ENCODE results near the gene RAPSN.
"Not testable (repeated sequence)": the region's sequence is repeated elsewhere in the genome, so short reads cannot be mapped to it uniquely, and the experiment has no call there.

Gene RAPSN

GRCh38 chr11:47454258-47454671, 5.3 kb upstream of the RAPSN start:
- peak; percentile 82 for DNase-seq
- H3K14ac ChIP-seq (ENCODE audit: low read length in 2 of 2); H4K8ac ChIP-seq (ENCODE audit: low read length); H3K23ac ChIP-seq (ENCODE audit: low read length in 2 of 2); H3K27me3 ChIP-seq (ENCODE audit: control insufficient read depth in 1 of 2, insufficient read depth in 1 of 2, low read length in 2 of 2); H3K4ac ChIP-seq (ENCODE audit: low read depth in 1 of 2, low read length in 2 of 2); H3K27ac ChIP-seq (ENCODE audit: low read length, poor library complexity, severe bottlenecking); H3K18ac ChIP-seq (ENCODE audit: low read depth in 1 of 2, low read length in 2 of 2); H3K4me2 ChIP-seq (ENCODE audit: low read length, poor library complexity, severe bottlenecking); H4K91ac ChIP-seq (ENCODE audit: low read length); H2BK120ac ChIP-seq (ENCODE audit: low read depth, low read length); H3K9me3 ChIP-seq (ENCODE audit: control insufficient read depth, low read length); H3K4me3 ChIP-seq (ENCODE audit: insufficient read depth in 1 of 2, low read depth in 1 of 2, low read length in 2 of 2); H2BK12ac ChIP-seq (ENCODE audit: low read length in 2 of 2); H3K79me1 ChIP-seq (replicated peaks; ENCODE audit: low read length, poor library complexity, severe bottlenecking); H2AFZ ChIP-seq (ENCODE audit: low read depth, low read length); H2BK5ac ChIP-seq (ENCODE audit: low read depth, low read length, poor library complexity, severe bottlenecking); H2BK15ac ChIP-seq (ENCODE audit: low read depth, poor library complexity, severe bottlenecking); H3K9ac ChIP-seq (ENCODE audit: low read length); H2AK5ac ChIP-seq (ENCODE audit: low read length, severe bottlenecking); H3K4me1 ChIP-seq (ENCODE audit: control insufficient read depth, insufficient read depth, low read depth, low read length): not testable (repeated sequence)
- peaks cover 11 to 23% of the 10 kb centered on the region in 2 experiments for H3K36me3 ChIP-seq (ENCODE audit: control insufficient read depth in 1 of 2, insufficient read depth in 2 of 2, low read depth in 1 of 2, low read length in 2 of 2)
- 61% methylated on average over 3 of the region's 8 CpGs for WGBS

- Histone ChIP-seq H3K4me3 (ENCODE audit: insufficient read depth in 1 of 2, low read depth in 1 of 2, low read length in 2 of 2) (no peak overlapping the region), H3K36me3 (ENCODE audit: control insufficient read depth in 1 of 2, insufficient read depth in 2 of 2, low read depth in 1 of 2, low read length in 2 of 2) (peaks cover 8 to 21% of the 10 kb centered on the region in 2 experiments), H3K4me1 (ENCODE audit: control insufficient read depth, insufficient read depth, low read depth, low read length) (peaks cover 2% of the 10 kb centered on the region), H3K27ac (ENCODE audit: low read length, poor library complexity, severe bottlenecking) (no peak overlapping the region), H3K79me1 (replicated peaks; ENCODE audit: low read length, poor library complexity, severe bottlenecking) (peaks cover 5% of the 10 kb centered on the region), H4K8ac (ENCODE audit: low read length) (no peak overlapping the region), H3K9me3 (ENCODE audit: control insufficient read depth, low read length) (no peaks in the 10 kb centered on the region), H3K27me3 (ENCODE audit: control insufficient read depth in 1 of 2, insufficient read depth in 1 of 2, low read length in 2 of 2) (no peaks in the 10 kb centered on the region), H2AK5ac (ENCODE audit: low read length, severe bottlenecking) (no peak overlapping the region), H4K91ac (ENCODE audit: low read length) (no peak overlapping the region), H3K18ac (ENCODE audit: low read depth in 1 of 2, low read length in 2 of 2) (no peak overlapping the region), H2BK120ac (ENCODE audit: low read depth, low read length) (no peak overlapping the region), H3K14ac (ENCODE audit: low read length in 2 of 2) (no peak overlapping the region), H2BK5ac (ENCODE audit: low read depth, low read length, poor library complexity, severe bottlenecking) (no peak overlapping the region), H3K4ac (ENCODE audit: low read depth in 1 of 2, low read length in 2 of 2) (no peak overlapping the region), H3K9ac (ENCODE audit: low read length) (no peak overlapping the region), H3K4me2 (ENCODE audit: low read length, poor library complexity, severe bottlenecking) (no peak overlapping the region), H2BK15ac (ENCODE audit: low read depth, poor library complexity, severe bottlenecking) (no peak overlapping the region), H2AFZ (ENCODE audit: low read depth, low read length) (no peak overlapping the region), H3K23ac (ENCODE audit: low read length in 2 of 2) (no peak overlapping the region), H2BK12ac (ENCODE audit: low read length in 2 of 2) (no peak overlapping the region)
- no peak for DNase-seq
- 97% methylated on average over 8 of the region's 8 CpGs for WGBS
Measured at GRCh38 chr11:47453365-47453764, 4.4 kb upstream of the RAPSN start.

- H3K4ac ChIP-seq (ENCODE audit: low read depth in 1 of 2, low read length in 2 of 2) = no peak overlapping the region
- no peak overlapping the region for H3K27ac ChIP-seq (ENCODE audit: low read length, poor library complexity, severe bottlenecking)
- WGBS = 100% methylated on average over 3 of the region's 4 CpGs
- H4K91ac ChIP-seq (ENCODE audit: low read length) = no peak overlapping the region
- peaks cover 3% of the 10 kb centered on the region for H3K4me1 ChIP-seq (ENCODE audit: control insufficient read depth, insufficient read depth, low read depth, low read length)
- no peak overlapping the region for H2AK5ac ChIP-seq (ENCODE audit: low read length, severe bottlenecking)
- no peak overlapping the region for H3K14ac ChIP-seq (ENCODE audit: low read length in 2 of 2)
- no peak overlapping the region for H2AFZ ChIP-seq (ENCODE audit: low read depth, low read length)
- H3K9ac ChIP-seq (ENCODE audit: low read length) = no peak overlapping the region
- no peaks in the 10 kb centered on the region for H3K27me3 ChIP-seq (ENCODE audit: control insufficient read depth in 1 of 2, insufficient read depth in 1 of 2, low read length in 2 of 2)
- no peaks in the 10 kb centered on the region for H3K9me3 ChIP-seq (ENCODE audit: control insufficient read depth, low read length)
- no peak overlapping the region for H2BK5ac ChIP-seq (ENCODE audit: low read depth, low read length, poor library complexity, severe bottlenecking)
- no peak overlapping the region for H3K4me2 ChIP-seq (ENCODE audit: low read length, poor library complexity, severe bottlenecking)
- peaks cover 13 to 27% of the 10 kb centered on the region in 2 experiments for H3K36me3 ChIP-seq (ENCODE audit: control insufficient read depth in 1 of 2, insufficient read depth in 2 of 2, low read depth in 1 of 2, low read length in 2 of 2)
- no peak for DNase-seq
- no peak overlapping the region for H4K8ac ChIP-seq (ENCODE audit: low read length)
- H3K18ac ChIP-seq (ENCODE audit: low read depth in 1 of 2, low read length in 2 of 2) = no peak overlapping the region
- peaks cover 5% of the 10 kb centered on the region for H3K79me1 ChIP-seq (replicated peaks; ENCODE audit: low read length, poor library complexity, severe bottlenecking)
- H2BK120ac ChIP-seq (ENCODE audit: low read depth, low read length) = no peak overlapping the region
- no peak overlapping the region for H2BK15ac ChIP-seq (ENCODE audit: low read depth, poor library complexity, severe bottlenecking)
- no peak overlapping the region for H3K23ac ChIP-seq (ENCODE audit: low read length in 2 of 2)
- H3K4me3 ChIP-seq (ENCODE audit: insufficient read depth in 1 of 2, low read depth in 1 of 2, low read length in 2 of 2) = no peak overlapping the region
- H2BK12ac ChIP-seq (ENCODE audit: low read length in 2 of 2) = no peak overlapping the region
Measured at GRCh38 chr11:47451990-47452389, 3.1 kb upstream of the RAPSN start.

GRCh38 chr11:47451436-47451835, 2.5 kb upstream of the RAPSN start:
- Histone ChIP-seq H4K91ac (ENCODE audit: low read length) (no peak overlapping the region), H2AK5ac (ENCODE audit: low read length, severe bottlenecking) (no peak overlapping the region), H3K79me1 (replicated peaks; ENCODE audit: low read length, poor library complexity, severe bottlenecking) (peaks cover 5% of the 10 kb centered on the region), H3K9ac (ENCODE audit: low read length) (no peak overlapping the region), H3K27me3 (ENCODE audit: control insufficient read depth in 1 of 2, insufficient read depth in 1 of 2, low read length in 2 of 2) (no peaks in the 10 kb centered on the region), H2BK12ac (ENCODE audit: low read length in 2 of 2) (no peak overlapping the region), H3K4me3 (ENCODE audit: insufficient read depth in 1 of 2, low read depth in 1 of 2, low read length in 2 of 2) (no peak overlapping the region), H3K18ac (ENCODE audit: low read depth in 1 of 2, low read length in 2 of 2) (no peak overlapping the region), H2BK120ac (ENCODE audit: low read depth, low read length) (no peak overlapping the region), H3K4ac (ENCODE audit: low read depth in 1 of 2, low read length in 2 of 2) (no peak overlapping the region), H3K4me2 (ENCODE audit: low read length, poor library complexity, severe bottlenecking) (no peak overlapping the region), H2BK15ac (ENCODE audit: low read depth, poor library complexity, severe bottlenecking) (no peak overlapping the region), H4K8ac (ENCODE audit: low read length) (no peak overlapping the region), H3K36me3 (ENCODE audit: control insufficient read depth in 1 of 2, insufficient read depth in 2 of 2, low read depth in 1 of 2, low read length in 2 of 2) (peaks cover 13 to 27% of the 10 kb centered on the region in 2 experiments), H2BK5ac (ENCODE audit: low read depth, low read length, poor library complexity, severe bottlenecking) (no peak overlapping the region), H3K9me3 (ENCODE audit: control insufficient read depth, low read length) (no peaks in the 10 kb centered on the region), H2AFZ (ENCODE audit: low read depth, low read length) (no peak overlapping the region), H3K27ac (ENCODE audit: low read length, poor library complexity, severe bottlenecking) (no peak overlapping the region), H3K23ac (ENCODE audit: low read length in 2 of 2) (no peak overlapping the region), H3K14ac (ENCODE audit: low read length in 2 of 2) (no peak overlapping the region), H3K4me1 (ENCODE audit: control insufficient read depth, insufficient read depth, low read depth, low read length) (peaks cover 3% of the 10 kb centered on the region)
- DNase-seq = no peak
- 92% methylated on average over 2 of the region's 4 CpGs for WGBS
